Measurements from ENCODE around the gene DTD2.
"Not testable (repeated sequence)": the region's sequence is repeated elsewhere in the genome, so short reads cannot be mapped to it uniquely, and the experiment has no call there.

The DTD2 gene

DNA sequence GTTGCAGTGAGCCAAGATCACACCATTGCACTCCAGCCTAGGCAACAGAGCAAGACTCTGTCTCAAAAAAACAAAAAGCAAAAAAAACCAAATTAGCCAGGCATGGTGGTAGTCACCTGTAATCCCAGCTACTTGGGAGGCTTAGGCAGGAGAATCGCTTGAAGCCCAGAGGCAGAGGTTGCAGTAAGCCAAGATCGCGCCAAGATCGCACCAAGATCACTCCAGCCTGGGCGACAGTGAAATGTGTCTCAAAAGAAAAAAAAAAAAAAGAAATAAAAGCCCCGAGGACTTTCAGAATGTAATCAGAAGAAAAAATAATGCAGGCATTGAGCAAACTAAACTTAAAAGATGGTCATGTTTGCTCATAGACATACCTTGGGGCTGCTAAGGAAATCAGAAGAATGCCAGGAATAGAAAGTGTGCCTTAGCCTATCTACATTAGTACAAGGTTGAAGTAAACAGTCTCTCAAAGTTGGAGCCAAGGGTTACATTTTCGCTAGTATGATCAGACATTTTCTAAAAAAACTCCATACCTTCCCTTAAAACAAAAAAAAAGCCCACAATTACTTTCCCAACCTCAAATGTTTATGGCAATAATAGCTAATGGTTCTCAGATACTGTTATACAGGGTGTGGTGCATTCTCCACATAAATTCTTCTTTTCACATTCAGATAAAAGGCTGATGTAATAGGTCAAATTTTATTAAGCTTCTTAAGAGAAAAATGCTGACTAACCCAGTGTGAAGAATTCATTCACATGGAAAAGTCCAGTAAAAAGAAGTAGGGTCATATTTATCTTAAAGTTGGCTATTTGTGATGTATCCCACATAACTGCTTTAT is 15.8 kb downstream of the DTD2 start:
- no peak for DNase-seq (ENCODE audit: low spot score)

GRCh38 chr14:31440280-31440679 is 17.0 kb downstream of the DTD2 start:
- DNase-seq (ENCODE audit: low spot score), result no peak

DNA sequence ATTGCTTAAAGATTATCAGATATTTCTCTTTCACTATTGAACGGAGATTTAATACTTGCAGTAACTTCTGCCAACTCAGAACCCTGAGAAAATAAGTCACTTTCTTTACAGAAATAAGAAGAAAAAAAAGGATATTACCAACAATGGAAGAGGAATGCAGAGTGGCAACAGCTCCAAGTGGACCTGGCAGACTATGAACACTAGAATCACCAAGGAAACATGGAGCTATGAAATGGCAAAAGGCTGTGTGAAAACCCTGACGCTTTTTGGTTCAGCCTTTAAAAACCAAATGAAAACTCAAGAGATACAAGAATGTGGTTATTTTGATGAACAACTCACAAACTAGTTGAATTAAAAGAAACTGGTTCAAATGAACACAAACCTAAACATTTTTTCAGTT is 17.7 kb downstream of the DTD2 start:
- DNase-seq (ENCODE audit: low spot score), result no peak

DNA sequence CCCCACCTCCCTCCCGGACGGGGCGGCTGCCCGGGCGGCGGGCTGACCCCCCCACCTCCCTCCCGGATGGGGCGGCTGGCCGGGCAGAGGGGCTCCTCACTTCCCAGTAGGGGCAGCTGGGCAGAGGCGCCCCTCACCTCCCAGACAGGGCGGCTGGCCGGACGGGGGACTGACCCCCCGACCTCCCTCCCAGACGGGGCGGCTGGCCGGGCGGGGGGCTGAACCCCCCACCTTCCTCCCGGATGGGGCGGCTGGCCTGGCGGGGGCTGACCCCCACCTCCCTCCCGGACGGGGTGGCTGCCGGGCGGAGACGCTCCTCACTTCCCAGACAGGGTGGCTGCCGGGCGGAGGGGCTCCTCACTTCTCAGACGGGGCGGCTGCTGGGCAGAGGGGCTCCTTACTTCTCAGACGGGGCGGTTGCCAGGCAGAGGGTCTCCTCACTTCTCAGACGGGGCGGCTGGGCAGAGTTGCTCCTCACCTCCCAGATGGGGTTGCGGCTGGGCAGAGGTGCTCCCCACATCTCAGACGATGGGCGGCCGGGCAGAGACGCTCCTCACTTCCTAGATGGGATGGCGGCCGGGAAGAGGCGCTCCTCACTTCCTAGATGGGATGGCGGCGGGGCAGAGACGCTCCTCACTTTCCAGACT is 20.1 kb downstream of the DTD2 start:
- not testable (repeated sequence) for DNase-seq (ENCODE audit: low spot score)

DNA sequence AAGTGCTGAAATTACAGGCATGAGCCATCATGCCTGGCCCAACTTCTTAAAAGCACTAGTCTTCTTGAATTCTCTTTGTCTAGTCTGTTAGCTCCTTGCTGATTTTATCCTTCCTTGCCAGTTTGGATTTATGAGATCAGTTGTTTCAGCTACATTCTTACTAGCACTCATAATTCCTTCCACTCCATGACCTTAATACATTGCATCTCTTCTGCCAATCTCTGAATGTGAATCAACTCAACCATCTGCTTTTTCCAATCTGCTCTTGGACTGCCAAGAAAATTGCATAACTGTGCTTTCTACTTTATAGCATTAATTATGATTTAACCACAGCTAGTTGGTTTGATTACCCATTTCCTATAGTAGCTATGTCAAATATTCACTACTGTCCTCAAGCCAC is 22.0 kb downstream of the DTD2 start:
- no peak for DNase-seq (ENCODE audit: low spot score)

- no peak for DNase-seq (ENCODE audit: low spot score)
These were observed 26.6 kb downstream of the DTD2 start for GRCh38 chr14:31430634-31431264.

GRCh38 chr14:31429791-31430190 is 27.5 kb downstream of the DTD2 start:
- DNase-seq (ENCODE audit: low spot score), result no peak

GRCh38 chr14:31428011-31428410 is 29.3 kb downstream of the DTD2 start:
- no peak for DNase-seq (ENCODE audit: low spot score)

DNA sequence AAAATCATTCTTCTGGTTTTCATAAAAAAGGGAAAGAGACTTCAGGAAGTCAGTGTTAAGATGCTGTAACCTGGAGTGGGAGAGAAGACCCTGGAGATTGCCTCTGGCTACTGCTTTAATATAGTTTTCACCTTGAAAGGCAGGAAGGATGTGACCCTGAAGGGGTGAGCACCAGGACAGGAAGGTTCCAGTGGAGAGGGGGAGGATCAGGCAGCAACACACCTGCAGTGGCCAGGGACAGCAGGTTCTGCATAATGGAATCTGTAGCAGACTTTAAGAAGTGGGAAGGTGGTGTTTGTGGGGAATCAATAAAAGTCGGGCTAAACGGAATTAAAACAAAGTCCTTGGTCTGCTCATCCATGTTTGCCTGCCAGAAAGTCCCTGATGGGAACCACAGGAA is 30.6 kb downstream of the DTD2 start:
- DNase-seq (ENCODE audit: low spot score), result no peak

GRCh38 chr14:31425905-31426304 is 31.4 kb downstream of the DTD2 start:
- DNase-seq (ENCODE audit: low spot score), result no peak

DNA sequence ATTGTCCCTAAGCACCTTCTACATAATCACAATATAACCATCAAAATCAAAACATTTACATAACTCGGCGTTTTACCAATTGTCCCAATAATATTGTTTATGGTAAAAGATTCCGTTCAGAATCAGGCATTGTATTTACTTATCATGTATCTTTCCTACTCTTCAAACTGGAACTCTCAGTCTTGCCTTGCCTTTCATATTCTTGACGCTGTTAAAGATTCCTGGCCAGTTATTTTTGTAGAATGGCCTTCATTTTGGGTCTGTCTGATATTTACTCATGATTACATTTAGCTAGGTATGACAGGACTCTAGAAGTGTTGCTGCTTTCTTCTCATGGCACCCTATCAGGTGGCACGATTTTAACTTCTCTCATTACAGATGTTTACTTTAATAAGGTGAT is 36.1 kb downstream of the DTD2 start:
- DNase-seq (ENCODE audit: low spot score), result no peak

DNA sequence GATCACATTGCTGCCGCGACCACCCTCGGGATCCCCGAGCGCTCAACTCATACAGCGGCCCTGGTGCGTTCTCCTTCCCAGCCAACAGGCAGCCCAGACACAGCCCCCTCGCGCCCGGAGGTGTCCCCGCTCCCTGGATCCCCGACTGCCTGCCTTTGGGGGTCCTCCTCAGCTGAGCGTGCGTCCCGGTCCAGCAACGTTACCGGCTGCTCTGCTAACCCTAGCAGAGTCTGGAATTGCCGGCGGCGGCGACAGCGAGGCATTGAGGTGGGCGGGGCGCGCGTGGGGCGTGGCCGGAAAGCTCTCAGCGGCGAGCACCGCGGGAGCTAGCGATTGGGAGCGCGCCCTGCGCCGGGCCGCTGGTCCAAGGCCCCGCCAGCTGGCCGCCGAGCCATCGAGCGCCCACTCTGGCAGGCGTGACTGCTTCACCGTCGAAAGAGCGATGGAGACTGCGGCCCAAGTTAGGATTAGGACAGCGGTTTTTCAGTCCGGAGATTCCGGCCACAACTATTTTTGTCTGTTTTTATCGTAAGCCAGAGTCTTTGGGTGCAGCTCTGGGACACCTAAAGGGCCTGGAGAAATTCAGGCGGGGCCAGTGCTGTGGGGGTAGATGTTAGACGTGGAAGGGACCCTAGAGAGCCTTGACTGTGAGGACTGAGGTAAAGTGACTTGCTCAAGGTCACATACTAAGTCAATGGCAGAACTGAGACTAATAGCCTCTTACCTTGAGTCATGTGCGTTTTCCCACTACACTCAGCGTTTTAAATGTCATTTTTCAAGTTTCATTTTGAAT is 36.8 kb downstream of the DTD2 start, which contains the start of gene HEATR5A:
Gene HEATR5A, minus strand, starts transcription at position 232 of the 793 bp plus-strand sequence. CDS start 17,575 bp downstream, outside the sequence.
- peak; percentile 98 for DNase-seq (ENCODE audit: low spot score)

DNA sequence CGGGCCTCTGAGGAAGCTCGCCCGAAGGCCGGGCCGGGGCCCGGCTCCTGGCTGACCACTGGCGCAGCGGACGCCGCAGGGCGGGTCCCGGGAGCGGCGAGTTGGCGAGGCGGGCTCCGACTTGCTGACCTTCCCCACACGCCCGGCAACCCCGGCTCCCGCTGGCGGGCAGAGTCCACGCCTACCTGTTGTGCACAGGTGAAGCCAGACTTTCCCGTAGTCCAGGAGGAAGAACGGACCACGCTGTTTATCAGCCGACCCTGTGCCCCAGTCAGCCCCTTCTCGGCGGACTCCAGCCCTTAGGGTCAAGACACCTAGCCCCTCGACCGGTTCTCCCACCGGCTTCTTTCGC is 37.4 kb downstream of the DTD2 start:
- DNase-seq (ENCODE audit: low spot score), result peak; percentile 85

DNA sequence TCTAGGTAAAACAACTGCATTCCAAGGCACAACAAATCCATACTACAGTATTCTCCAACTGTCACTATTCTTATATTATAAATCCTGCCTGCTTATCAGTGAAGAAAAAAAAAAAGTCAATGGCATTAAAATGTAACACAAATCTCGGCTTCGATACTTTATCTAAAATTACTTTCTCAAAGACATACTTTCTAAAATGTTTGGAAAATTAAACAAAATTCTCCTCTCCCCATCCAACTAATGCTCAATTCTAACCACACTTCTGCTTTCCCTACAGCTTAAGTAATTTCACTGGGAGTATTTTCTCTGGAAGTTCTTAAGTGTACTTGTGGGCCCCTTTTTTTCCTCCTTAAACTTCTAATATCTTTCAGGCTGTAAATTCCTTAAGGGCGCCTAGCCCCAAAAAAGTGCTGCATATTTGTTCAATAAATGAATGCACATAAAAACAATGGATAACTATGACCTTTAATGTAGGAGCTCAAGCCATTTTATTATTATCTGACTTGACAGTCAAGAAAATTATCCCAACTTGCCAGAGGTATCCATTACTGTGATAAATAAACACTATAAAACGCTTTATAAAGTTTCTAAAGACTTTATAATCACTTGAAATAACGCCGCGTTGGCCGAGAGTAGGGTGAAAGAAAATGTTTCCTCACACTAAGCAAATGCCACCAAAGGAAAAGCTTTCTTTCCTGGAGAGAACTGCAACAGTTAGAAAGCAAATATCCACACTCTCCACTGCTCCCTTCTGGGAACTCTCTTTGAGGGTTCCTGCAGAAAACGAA is 37.9 kb downstream of the DTD2 start:
- no peak for DNase-seq (ENCODE audit: low spot score)

- DNase-seq (ENCODE audit: low spot score), result no peak
These were observed 38.9 kb downstream of the DTD2 start for GRCh38 chr14:31418440-31418839.

DNA sequence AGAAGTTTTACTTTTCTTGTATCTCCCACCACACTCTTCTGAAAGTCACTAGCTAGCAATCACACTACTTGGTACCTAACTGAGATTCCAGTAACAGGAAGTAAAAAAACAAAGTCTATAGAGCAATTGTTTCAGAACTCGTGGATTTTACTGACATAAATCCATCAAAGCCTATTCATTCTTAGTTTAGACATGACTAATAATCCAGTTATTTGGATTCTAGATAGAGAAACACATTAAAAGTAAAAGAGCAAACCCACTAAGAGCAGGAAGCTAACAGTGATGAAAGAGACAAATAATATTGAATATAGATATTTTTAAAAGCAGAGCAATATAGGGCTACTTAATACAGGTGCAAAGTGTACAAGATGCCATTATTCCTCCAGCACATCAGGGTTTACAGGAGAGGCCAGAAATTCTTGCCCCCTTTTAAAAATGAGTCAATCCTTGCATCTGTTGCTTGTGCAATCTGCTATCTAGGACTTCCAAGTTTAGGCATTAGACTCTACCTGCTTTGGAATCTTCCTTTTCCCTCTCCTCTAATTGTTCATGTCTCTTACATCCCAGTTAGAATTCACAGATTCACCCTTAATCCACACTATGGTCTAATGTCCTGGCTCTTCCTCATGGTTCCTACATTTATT is 43.0 kb downstream of the DTD2 start:
- no peak for DNase-seq (ENCODE audit: low spot score)

- no peak for DNase-seq (ENCODE audit: low spot score)
These were observed 46.0 kb downstream of the DTD2 start for GRCh38 chr14:31411218-31411727.

DNA sequence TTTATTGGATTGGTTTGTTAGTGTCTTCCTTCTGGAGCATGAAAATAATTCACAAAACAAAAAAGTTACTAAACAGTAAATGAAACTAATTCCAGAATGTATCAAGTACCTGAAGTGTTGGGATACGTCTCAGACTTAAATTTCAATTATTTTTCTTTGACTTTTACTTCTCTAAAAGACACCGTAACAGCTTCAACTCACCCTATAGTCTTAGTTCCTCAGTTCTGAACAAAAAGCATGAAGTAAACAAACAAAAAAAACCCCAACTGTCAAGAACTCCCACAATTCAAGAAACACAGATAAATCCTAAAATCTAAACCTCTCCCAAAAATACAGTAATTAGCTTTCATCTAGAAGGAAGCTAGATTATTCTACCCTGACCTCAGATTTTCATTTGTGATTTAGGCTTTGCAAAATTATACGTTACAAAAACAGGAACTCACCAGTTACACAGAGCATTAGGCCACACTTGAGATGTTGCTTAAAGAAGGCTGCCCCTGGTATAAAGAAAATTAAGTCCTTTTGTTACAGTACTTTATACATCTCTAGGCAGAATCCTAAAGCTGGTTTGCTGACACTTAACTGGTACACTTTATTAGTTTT is 47.2 kb downstream of the DTD2 start:
- no peak for DNase-seq (ENCODE audit: low spot score)

DNA sequence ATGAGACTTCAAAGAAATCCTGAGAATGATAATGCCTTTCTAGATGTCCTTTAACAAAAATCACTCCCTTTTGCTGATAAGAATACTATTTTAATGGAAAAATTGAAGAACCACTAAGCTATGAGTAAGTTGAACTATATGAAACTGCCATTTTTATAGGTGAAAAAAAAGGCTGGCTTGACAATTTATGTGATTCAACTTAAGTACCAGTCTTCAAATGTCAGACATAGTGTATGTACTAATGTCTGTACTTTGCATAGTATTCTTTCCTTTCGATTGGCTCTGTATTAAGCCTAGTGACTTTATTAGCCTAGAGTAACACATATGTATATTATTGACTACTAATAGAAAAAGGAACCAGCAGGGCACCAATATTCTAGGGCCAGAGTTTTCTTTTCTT is 48.9 kb downstream of the DTD2 start:
- DNase-seq (ENCODE audit: low spot score), result no peak

- no peak for DNase-seq (ENCODE audit: low spot score)
These were observed 51.6 kb downstream of the DTD2 start for GRCh38 chr14:31405599-31406232.

Data from ecto neural progenitor cell (in vitro differentiated cells).